HG02588 (cell line): ENCODE data around the gene PLCD3.
A peak's percentile ranks its signal among the peaks of the same experiment; 100 is the strongest.

Source experiments
- ATAC-seq: cut with Tn5 transposase; IDR thresholded peaks from one replicate; pipeline ENCODE4 v1.9.1; 2021; ENCODE audit warnings: mild to moderate bottlenecking, moderate library complexity; ENCODE audit not compliant: unreplicated experiment

The PLCD3 gene

DNA sequence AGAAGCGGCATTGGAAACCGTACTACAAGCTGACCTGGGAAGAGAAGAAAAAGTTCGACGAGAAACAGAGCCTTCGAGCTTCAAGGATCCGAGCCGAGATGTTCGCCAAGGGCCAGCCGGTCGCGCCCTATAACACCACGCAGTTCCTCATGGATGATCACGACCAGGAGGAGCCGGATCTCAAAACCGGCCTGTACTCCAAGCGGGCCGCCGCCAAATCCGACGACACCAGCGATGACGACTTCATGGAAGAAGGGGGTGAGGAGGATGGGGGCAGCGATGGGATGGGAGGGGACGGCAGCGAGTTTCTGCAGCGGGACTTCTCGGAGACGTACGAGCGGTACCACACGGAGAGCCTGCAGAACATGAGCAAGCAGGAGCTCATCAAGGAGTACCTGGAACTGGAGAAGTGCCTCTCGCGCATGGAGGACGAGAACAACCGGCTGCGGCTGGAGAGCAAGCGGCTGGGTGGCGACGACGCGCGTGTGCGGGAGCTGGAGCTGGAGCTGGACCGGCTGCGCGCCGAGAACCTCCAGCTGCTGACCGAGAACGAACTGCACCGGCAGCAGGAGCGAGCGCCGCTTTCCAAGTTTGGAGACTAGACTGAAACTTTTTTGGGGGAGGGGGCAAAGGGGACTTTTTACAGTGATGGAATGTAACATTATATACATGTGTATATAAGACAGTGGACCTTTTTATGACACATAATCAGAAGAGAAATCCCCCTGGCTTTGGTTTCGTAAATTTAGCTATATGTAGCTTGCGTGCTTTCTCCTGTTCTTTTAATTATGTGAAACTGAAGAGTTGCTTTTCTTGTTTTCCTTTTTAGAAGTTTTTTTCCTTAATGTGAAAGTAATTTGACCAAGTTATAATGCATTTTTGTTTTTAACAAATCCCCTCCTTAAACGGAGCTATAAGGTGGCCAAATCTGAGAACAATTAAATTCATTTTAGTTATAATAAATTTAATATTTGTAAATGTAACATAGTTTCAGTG lies 17.7 kb upstream of the PLCD3 start:
- ATAC-seq: no peak

DNA sequence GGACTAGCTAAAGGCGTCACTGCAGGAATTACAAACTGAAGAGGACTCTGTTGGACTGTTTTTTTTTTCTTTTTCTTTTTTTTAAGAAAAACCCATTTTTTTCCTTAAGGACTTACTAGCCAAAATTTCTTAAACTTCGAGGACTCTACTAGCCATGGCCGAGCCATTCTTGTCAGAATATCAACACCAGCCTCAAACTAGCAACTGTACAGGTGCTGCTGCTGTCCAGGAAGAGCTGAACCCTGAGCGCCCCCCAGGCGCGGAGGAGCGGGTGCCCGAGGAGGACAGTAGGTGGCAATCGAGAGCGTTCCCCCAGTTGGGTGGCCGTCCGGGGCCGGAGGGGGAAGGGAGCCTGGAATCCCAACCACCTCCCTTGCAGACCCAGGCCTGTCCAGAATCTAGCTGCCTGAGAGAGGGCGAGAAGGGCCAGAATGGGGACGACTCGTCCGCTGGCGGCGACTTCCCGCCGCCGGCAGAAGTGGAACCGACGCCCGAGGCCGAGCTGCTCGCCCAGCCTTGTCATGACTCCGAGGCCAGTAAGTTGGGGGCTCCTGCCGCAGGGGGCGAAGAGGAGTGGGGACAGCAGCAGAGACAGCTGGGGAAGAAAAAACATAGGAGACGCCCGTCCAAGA lies 16.8 kb upstream of the PLCD3 start:
- ATAC-seq: no peak

DNA sequence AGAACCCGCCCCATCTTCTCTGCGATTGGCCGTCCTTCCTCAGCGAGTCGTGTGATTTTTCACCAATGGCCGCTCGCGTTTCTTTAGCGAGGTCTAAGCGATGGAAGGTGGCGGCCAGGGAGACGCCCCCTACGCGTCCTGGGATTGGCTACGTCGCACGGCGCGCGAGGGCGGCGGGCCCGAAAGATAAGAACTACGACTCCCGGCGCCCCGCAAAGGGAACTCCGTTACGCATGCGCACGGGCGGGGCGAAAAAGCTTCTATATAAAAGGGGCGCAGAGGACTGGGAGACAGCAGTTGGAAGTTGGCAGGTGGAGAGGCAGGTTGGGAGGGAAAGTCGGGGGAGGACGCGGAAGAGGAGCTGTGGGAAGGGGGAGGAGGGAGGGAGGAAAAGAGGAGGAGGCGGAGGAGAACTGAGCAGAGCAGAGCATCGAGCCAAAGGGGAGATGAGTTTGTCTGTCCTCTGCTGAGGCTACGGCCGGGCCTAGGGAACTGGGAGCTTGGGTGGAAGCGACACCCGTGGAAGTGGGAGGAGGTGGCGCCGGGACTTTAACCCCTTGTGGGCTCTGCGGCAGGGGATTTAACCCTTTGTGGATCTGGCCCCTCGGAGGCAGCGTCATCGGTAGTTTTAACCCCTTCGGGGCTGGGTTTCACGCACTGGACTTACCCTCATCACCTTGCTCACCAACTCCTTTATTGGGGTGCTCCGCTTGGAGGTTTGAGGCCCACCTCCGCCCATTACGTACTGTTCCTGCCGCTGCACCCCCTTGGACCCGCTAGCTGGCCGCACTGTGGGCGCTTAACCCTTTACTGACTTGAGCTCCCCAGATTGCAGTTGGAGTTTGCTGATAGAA lies 16.1 kb upstream of the PLCD3 start, which contains the start of gene HEXIM1:
TSS of gene HEXIM1 (plus strand) at position 293 of the 854 bp plus-strand sequence. CDS start 716 bp downstream, outside the sequence.
- ATAC-seq: peak; percentile 62

DNA sequence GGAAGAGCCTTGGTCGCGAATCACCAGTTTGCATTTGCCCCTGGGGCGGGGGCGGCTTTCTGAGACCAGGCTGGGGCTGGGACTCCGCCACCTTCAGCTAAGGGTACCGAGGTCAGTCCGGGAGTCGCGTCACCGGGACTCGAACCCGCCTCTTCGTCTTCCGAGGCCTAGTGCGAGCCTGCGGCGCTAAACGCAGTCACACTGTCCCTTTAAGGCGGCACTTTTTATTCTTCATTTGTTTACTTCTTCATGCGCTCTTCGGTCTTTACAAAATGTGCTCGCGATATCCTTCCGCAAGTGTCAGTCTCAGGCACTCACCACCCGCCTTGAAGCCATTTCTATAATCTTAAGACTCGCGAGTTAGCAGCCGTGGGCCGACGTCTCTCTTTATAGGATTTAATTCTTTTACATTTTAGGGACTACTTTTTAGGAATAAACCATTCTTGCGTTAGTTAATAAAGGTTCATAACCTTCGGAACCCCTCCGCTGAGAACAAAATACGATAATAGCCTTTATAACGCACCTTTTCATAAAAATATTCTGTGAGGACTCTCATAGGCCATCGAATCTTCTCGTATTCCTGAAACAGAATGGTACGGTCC lies 15.4 kb upstream of the PLCD3 start:
- no peak for ATAC-seq

DNA sequence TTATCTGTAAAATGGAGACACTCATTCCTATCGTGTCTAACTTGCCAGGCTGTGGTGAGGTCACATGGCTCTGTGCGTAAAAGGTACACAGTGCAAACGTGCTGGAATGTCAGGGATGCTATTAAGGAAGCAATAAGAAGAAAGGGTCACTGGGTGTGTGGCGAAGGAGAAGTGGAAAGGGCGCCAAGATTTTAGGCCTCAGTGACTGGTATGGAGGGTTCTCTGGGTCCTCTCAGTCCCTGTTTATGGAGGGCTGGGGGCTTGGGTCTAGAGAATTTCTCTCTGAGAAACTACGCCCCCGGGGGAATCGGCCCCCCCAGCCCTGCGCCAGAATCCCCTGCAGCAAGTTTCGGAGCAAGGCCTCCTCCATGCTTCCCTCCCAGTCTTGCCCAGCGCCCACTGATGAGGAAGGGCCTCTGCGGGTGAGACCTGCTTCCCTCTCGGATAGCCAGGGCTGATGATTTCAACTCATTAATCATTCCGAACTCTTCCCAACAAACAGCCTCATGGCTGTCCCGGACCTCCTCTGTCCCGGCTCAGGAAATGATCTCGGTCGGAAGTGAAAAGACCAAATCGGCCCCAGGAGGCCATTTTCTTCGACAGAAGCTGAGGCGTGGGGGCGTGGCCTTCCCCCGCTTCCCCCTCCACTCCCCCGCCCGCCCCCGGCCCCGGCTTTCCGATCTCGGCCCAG lies 14.7 kb upstream of the PLCD3 start:
- no peak for ATAC-seq

DNA sequence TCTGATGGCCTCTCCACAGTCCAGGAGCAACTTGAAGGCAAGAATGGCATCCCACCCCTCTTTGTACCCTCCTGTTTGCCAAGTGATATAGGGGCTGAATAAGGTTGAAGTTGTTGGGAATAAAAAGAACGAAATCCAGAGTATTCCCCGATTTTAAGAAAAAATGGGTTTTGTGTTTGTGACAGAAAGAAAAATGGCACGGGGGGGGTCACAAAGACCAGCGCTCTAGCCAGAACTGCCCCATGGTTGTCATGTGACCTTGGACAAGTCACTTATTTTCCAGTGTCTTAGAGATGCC lies 14.2 kb upstream of the PLCD3 start:
- no peak for ATAC-seq

DNA sequence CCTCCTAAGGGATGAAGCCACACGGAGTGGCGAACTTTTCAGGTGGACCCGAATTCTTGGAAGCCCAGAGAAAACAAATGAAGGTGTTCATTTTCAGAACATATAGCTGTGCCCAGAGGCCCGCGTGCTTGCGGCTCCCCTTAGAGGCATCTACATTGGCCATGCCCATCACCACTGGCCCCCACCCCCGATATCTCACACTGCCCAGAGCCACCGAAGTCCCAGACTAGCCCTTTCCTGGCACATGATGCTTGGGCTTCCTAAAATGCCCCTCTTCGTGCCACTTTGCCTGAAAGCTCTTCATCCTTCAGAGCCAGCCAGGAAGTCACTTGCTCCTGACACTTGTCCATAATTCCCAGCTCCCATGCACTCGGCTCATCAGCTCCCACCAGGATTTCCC lies 13.9 kb upstream of the PLCD3 start:
- ATAC-seq: no peak

DNA sequence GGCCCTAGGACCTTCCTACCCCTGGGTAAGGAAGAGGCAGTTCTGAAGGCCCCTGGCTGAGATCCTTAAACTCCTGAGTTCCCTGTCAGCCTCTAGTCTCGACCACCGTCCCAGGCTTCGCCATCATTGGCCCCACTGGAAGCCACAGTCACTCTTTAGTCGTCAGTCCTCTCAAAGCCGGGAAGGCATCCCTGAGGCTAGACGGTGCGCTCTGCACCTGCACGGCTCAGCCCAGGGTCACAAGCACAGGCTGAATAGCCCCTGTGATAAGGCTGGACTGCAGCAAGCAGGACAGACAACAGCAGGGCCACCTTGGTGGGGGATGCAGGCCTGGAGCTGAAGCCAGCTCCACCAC lies 12.7 kb upstream of the PLCD3 start:
- no peak for ATAC-seq

DNA sequence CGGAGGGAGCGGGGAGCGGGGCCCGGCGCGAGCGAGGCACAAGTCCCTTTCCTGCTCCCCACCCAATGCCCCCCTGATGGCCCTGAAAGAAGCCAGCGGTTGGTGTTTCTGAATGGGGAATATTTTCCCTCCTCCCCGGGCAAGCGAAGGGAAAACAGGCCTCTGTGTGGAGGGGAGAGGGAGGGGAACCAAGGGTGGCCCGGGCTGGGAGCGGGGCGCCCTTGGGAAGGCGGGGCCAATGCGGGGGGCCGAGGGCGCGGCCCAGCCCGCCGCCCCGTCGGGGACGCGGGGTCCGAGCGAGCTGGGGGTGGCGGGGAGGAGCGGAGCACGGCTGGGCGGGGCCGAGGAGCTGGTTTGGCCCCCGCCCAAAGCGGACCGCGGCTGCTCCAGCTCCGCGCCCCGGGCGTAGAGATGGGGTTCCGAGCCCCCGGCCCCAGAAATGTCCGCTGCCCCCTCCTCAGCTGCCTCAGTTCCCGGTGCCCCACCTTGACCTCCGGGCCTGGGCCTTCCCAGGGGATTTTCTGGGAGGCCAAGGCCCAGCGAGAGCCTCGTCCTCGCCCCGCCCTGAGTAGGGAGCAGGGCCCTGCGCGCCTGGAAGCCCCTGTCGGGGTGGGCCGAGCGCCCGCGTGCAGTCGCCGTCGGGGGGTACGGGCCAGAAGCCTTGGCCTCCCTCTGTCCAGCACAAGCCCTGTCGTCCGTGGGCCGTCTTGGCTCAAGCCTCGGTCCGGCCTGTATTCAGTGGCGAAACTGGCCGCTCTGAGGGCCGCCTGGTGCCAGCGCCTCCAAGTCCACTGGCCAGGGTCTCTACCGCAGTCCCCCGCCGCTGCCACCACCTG lies 12.1 kb upstream of the PLCD3 start:
- no peak for ATAC-seq

DNA sequence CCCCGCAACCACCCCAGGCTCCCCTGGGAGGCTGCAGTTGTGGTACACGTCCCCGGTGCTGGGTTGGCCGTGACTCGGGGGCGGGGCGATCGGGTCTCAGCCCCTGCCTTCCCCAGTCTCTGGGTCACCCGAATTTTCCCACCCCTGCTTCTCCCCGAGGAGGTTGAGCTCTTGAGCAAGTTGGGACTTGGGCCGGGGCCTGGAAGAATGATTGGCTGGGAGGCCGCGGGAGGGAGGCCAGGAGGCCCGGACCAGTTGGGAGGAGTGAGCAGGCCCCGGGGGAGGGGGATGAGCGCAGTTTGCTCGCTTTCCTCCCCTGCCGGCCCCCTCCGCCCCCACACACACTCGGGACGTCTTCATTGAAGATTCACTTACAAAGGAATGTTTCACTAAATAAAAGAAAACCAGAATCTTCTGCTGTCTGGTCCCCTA lies 11.5 kb upstream of the PLCD3 start:
- ATAC-seq: no peak

DNA sequence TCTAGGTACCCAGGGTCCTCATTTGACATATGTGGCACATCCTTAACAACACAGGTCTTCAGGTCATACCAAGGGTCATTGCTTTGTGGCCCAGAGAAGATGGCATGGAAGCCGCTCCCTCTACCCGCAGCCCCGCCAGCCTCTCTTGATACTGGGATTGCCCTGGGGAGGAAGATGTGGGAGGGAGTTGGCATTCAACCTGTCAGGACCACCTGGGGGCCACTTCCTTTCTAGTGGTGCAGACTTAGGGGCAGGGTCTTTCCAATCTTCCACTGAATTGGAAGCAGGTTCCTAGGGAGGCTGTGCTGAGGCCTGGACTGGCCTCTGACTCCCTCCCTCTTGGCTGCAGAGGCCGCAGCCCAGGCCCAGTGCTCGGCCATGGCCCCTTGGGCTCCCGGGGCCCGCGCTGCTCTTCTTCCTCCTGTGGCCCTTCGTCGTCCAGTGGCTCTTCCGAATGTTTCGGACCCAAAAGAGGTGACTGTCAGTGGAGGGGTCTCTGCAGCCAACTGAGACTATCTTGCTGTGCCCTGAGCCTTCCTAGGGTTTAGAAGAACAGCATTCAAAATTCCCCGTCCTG lies 10.9 kb upstream of the PLCD3 start:
- no peak for ATAC-seq

DNA sequence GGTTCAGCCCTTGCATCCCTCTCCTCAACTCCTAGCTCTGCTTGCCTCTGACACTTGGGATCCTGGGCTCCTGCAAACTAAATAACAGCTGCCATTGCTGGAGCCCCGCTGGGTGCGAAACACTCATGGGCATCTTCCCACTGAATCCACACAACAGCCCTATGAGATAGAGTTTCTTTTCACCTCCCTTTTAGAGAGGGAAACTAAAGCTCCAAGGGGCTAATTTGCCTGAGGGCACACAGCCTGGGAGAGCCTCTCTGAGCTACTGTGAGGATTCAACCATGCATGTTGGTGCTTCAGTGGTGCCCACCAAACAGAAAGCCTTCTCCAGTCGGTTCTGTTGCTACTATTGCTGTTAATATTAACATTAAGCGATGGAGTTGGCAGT lies 7.2 kb upstream of the PLCD3 start:
- ATAC-seq: no peak

DNA sequence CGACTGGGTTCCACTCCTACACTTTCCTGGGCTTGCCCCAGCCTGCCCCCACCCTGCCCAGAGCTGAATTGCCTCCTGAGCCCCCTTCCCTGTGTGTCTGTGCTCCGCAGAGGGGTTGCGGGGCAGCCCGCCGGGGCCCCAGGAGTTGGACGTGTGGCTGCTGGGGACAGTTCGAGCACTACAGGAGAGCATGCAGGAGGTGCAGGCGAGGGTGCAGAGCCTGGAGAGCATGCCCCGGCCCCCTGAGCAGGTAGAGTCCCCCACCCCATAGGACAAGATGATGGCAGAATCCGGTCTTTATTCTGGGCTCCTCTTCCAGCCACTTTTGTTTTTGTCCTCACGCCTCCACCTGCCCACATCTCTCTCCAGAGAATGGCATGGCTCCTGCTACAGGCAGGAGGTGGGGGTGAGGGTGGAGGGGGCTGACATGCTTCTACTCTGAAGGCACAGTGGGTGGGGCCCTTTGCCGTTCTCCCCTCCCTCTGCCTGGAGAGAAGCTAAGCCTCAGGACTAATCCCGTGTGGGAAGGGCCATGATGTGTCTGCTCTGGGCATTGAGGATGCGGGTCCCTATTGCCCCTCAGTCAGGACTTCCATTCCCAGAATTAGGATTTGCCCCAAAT lies 6.7 kb upstream of the PLCD3 start:
- ATAC-seq: no peak

DNA sequence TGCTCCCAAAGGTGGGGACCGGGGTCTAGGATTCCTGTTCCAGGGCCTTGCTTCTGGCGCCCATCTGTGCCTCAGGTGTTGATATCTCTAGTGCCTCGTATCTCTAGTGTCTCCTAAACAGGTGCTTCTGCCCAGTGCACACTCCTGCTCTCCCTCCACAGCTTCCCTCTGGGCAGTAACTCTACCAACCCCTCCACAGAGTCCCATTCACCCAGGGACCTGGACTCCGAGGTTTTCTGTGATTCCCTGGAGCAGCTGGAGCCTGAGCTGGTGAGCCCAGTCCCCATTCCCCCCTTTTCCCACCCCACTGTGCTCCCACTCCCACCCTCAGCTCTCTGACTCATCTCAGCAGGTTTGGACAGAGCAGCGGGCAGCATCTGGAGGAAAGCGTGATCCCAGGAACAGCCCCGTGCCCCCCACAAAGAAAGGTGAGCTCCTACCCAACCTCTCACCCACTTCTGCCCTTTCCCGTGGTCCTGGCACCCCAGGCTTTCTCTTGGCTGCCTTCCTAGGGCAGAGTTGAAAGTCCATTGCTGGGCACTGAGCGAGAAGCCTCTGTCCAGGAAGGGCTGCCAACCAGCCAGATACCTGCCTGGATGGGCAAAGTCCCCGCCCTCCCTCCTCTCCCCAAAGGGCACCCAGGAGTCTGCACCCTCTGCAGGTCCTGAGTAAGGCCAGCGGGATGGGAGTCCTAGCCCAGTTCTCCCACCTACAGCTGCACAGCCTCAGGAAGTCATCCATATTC lies 5.4 kb upstream of the PLCD3 start:
- no peak for ATAC-seq

DNA sequence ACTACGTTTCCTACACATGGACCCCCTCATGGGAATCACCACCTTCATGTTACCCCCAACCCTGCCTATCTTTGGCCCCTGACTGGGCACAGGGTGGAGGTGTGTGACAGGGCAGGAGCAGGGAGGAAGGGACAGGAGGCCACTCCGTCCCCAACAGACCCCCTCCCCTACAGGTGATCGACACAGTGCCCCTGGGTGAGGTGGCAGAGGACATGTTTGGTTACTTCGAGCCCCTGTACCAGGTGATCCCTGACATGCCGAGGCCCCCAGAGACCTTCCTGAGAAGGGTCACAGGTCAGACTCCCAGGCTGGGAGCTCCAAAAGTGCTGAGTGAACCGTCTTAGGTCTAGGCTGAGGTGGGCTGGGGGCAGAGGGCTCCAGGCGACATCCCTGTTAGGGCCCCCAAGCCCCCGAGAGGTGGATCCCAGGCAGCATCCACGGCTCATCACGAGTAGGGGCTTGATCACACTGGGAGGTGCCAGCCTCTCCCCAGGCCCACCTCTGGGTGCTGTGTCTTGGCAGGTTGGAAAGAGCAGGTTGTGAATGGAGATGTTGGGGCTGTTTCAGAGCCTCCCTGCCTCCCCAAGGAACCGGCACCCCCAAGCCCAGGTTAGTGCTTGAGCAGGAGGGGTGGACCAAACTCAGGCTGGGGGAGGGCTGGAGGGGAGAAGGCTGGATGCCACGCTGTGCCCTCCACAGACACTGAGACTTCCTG lies 4.7 kb upstream of the PLCD3 start:
- ATAC-seq: no peak

DNA sequence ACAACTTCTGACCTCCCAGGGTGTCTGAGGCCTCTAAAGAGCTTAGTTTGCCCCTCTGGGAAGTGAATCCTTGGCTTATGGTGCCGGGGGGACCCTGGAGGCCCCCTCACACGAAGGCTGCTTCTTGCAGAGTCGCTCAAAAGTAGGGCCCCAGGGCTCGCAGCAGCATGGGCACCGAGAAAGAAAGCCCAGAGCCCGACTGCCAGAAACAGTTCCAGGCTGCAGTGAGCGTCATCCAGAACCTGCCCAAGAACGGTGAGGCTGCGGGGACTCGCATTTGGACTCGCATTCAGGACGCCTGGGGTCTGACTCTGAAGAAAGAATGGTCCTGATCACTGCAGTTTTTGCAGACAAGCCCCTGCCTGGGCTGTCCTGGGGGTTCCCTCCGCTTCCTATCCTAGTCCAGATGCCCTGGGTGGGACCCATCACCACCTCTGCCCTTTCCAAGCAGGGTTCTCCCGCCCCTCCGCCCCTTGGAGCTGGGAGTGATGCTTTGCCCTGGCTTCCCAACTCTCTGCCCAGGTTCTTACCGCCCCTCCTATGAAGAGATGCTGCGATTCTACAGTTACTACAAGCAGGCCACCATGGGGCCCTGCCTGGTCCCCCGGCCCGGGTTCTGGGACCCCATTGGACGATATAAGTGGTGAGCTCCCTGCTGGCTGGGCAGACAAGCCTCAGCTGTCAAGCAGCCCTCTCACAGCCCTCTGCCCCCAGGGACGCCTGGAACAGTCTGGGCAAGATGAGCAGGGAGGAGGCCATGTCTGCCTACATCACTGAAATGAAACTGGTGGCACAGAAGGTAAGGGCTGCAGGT lies 3.9 kb upstream of the PLCD3 start:
- no peak for ATAC-seq
